Muscle layer of duodenum (tissue), 2 donors: ENCODE results near the gene PLAAT3.
A peak's percentile ranks its signal among the peaks of the same experiment; 100 is the strongest.
"Not testable (repeated sequence)": the region's sequence is repeated elsewhere in the genome, so short reads cannot be mapped to it uniquely, and the experiment has no call there.

ENCODE experiments used
- H3K27ac ChIP-seq: one replicate; pipeline ENCODE4 v1.7.0; 2013; ENCODE audit warnings: mild to moderate bottlenecking, low read length
- H3K27me3 ChIP-seq: one replicate; pipeline ENCODE4 v1.7.0; 2013; ENCODE audit warnings: low read depth, mild to moderate bottlenecking, control low read depth, low read length
- H3K36me3 ChIP-seq, 2 donors: one replicate each; pipeline ENCODE4 v1.7.0; 2013; ENCODE audit warnings: low read length in 2 of 2, control low read depth in 1 of 2, mild to moderate bottlenecking in 1 of 2; ENCODE audit not compliant: insufficient read depth in 2 of 2, control insufficient read depth in 1 of 2
- H3K4me1 ChIP-seq, 2 donors: one replicate each; pipeline ENCODE4 v1.7.0; 2013; ENCODE audit warnings: low read length in 2 of 2, mild to moderate bottlenecking in 2 of 2, control low read depth in 1 of 2, moderate library complexity in 1 of 2; ENCODE audit not compliant: insufficient read depth in 2 of 2, control insufficient read depth in 1 of 2
- H3K4me3 ChIP-seq, 2 donors: one replicate each; pipeline ENCODE4 v1.7.0; 2013; ENCODE audit warnings: low read length in 2 of 2, low read depth in 1 of 2, mild to moderate bottlenecking in 1 of 2
- H3K9me3 ChIP-seq, 2 donors: one replicate each; pipeline ENCODE4 v1.7.0; 2013; ENCODE audit warnings: low read length in 2 of 2, control low read depth in 1 of 2, mild to moderate bottlenecking in 1 of 2; ENCODE audit not compliant: control insufficient read depth in 1 of 2
- donor health status: healthy.

Gene PLAAT3

DNA sequence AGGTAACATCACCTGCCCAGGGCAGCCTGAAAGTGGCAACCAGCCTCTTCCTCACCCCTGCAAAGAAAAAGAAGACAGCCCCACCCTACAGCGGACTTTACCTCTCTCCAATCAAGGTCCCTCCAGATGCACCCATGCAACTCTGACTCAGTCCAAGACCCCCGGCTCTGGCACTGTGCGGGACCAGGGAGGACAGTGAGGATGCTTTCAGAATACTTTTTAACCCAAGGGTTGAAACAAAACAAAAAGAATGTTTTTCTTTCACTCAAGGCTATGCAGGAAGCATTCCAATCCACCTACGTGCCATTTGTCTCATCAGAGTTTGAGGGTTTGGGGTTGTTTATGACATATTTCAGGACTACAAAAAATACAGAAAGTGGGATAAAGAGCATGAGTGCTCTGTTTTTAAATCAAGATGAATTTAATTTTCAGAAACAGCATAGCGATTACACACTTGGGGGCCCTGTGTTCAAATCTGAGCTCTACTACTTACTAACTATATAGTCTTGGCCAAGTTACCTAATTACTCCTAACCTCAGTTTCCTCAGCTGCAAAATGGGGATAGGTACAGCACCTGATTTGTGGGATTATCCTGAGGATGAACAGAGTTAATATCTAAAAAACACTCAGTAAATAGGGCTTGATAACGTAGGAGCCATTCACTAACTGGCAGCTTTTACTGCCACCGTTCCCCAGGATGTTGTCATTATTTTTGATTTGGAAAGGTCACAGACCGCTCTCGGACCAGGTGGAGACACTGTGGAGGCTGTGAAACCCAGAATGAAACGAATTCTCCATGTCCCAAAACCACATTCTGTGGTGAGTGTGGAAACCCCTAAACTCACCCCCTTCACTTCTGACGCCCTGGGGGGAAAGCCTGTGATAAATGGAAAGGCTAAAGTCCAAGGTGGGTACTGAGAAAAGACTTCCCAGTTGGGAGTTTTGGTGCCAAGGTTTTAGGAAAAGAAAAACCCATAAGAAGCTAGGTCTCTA, 5.6 kb downstream of the PLAAT3 start:
- Histone ChIP-seq H3K4me3 (no peak overlapping the region), H3K36me3 (peaks cover 0 to 10% of the 10 kb centered on the region in 2 donors), H3K27me3 (no peaks in the 10 kb centered on the region), H3K9me3 (no peaks in the 10 kb centered on the region), H3K4me1 (peaks cover 9 to 25% of the 10 kb centered on the region in 2 donors), H3K27ac (peak overlapping the region; percentile 3)

DNA sequence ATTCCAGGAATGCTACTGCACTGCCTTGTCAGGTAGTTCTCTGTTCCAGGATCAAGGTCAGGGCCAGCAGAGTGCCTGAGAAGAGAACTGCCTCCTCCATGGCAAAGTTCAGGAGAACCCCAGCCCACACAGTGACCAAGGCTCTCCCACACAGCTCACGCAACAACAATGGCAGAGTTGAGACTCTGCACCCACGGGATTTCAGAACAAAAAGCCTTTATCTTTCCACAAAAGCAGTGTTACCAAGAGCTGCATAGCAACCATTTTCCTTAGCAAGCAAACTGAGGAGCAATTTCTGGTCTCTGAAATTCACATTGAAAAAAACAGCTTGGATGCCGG, 11.1 kb downstream of the PLAAT3 start:
- H3K36me3 ChIP-seq: peaks cover 0 to 6% of the 10 kb centered on the region in 2 donors
- no peaks in the 10 kb centered on the region for H3K9me3 ChIP-seq
- no peak overlapping the region for H3K27ac ChIP-seq
- no peak overlapping the region for H3K4me3 ChIP-seq
- H3K27me3 ChIP-seq: no peaks in the 10 kb centered on the region
- peaks cover 0 to 9% of the 10 kb centered on the region in 2 donors for H3K4me1 ChIP-seq

DNA sequence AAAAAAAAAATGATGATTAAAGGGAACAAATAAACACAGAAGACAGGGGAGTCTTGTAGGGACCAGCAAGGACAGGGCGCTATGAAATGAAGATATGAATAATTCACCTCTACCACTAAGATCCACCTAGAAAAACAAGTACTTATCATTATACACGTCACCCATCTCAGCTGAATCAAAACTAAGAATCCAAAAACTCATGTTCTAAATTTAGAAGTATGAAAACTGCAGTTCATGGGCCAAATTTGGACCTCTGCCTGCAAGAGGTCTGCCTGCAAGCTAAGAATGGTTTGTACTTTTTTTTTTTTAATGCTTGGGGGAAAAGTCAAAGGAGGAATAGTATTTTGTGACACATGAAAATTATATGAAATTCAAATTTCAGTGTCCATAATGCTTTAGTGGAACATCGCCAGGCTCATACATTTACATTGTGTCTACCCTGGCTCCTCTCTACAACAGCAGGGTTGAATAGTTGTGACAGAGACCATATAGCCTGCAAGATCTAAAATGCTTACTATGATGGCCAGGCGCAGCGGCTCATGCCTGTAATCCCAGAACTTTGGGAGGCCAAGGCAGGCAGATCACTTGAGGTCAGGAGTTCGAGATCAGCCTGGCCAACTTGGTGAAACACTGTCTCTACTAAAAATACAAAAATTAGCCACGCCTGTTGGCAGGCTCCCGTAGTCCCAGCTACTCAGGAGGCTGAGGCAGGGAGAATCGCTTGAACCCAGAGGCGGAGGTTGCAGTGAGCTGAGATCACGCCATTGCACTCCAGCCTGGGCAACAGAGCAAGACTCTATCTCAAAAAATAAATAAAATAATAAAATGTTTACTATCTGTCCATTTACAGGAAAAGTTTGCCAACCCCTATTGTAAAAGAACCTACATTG, 11.7 kb downstream of the PLAAT3 start:
- not testable (repeated sequence) for H3K9me3 ChIP-seq, H3K4me3 ChIP-seq, H3K4me1 ChIP-seq, H3K27ac ChIP-seq, H3K27me3 ChIP-seq
- H3K36me3 ChIP-seq: peaks cover 0 to 12% of the 10 kb centered on the region in 2 donors

DNA sequence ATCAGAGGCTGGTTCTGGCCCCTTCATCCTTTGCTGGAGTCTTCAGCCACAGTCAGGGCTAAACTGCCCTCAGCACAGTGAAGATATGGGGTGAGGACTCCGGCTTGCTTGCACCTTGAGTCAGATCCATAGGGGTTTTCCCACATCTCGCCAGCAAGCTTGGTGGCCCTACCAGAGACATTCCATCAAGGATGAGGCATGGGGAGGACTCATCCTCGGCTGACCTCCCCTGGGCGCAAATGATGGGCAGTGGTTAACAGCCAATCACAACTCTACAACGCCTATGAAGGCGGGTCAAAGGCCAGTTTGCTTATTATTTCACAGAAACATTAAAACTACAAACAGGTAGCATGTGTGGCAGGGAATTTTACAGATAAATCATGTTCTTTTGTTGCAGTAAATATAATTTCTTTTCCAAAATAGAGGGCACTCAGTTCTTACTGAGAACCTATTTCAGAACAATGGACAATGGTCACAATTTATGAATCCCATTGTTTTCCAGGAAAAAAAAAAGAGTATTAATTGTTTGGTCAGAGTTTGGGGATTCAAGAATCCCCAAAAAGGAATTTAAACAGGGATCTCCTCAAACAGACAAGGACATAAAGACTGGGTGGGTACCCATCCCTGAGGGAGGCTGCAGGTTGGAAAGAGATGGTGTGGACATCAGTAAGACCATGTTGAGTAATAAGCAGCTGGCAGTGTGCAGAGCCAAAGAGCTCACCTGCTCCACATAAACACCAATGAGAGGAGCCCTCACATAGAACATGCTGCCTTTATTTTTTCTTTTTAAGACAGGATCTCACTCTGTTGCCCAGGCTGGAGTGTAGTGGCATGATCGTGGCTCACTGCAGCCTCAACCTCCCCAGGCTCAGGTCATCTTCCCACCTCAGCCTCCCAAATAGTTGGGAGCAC, 14.8 kb downstream of the PLAAT3 start:
- Histone ChIP-seq H3K27me3 (no peaks in the 10 kb centered on the region), H3K4me3 (no peak overlapping the region), H3K27ac (no peak overlapping the region)

DNA sequence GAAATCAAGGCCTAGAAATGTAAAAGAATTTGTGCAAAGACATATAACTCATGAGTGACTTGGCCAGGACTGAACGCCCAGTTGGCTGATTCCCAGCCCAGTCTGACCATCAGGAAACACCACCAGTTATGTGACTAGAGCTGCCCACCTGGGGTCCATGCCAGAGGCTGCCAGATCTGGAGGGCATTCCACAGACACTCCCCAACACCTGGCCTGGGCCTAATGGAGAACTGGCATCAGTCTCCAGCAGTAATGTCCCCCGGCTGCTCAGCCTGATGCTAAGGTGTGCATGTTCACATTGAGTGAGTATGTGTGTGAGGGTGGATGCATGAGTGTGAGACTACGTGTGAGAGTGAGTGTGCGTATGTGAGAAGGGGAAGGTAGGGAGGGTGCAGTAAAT, 15.7 kb downstream of the PLAAT3 start:
- no peaks in the 10 kb centered on the region for H3K9me3 ChIP-seq
- H3K36me3 ChIP-seq: peaks cover 0 to 18% of the 10 kb centered on the region in 2 donors
- H3K4me1 ChIP-seq: peaks cover 0 to 6% of the 10 kb centered on the region in 2 donors
- no peak overlapping the region for H3K27ac ChIP-seq
- no peak overlapping the region for H3K4me3 ChIP-seq
- H3K27me3 ChIP-seq: no peaks in the 10 kb centered on the region

More for the DNA sequence above, 14.8 kb downstream of the PLAAT3 start:
- Histone ChIP-seq H3K9me3 (no peaks in the 10 kb centered on the region), H3K36me3 (peaks cover 0 to 18% of the 10 kb centered on the region in 2 donors), H3K4me1 (peaks cover 0 to 9% of the 10 kb centered on the region in 2 donors)

DNA sequence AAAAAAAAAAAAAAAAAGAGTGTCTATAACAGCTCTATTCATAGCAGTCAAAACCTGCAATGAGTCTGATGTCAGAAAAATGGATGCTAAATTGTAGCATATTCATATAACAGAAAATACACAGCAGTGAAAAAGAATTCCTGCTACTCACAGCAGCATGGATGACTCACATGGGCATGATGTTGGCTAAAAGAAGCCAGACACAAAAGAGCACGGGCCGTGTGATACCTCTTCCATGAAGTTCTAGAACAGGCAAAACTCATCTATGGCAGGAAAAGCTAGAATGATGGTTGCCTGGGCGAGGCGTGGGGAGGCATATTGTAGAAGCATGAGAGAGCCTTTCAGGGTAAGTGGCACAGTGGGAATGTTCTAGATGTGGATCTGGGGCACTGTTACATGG, 18.9 kb downstream of the PLAAT3 start:
- H3K27ac ChIP-seq: no peak overlapping the region
- peaks cover 0 to 40% of the 10 kb centered on the region in 2 donors for H3K36me3 ChIP-seq
- no peaks in the 10 kb centered on the region for H3K27me3 ChIP-seq
- no peaks in the 10 kb centered on the region for H3K9me3 ChIP-seq
- no peak overlapping the region for H3K4me3 ChIP-seq
- no peaks in the 10 kb centered on the region for H3K4me1 ChIP-seq

DNA sequence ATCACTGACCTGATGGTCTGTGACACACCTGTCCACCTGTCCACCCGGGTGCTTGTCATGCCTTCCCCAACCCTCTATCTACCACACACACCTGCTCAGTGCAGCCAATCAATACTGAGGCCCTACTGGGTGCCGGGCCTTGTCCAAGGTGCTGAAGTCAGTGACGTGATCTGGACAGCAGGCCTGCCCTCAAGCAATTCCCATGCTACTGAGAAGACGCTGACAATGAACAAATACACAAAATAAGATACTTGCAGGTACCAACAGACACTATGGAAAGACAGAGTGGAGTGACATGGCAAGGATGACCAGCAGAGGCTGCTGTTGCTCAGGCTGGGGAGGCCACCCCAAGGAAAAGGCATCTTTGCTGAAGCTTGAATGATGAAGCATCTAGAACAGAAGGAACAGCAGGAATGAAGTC, 21.2 kb downstream of the PLAAT3 start:
- no peaks in the 10 kb centered on the region for H3K27me3 ChIP-seq
- H3K9me3 ChIP-seq: no peaks in the 10 kb centered on the region
- no peak overlapping the region for H3K27ac ChIP-seq
- H3K4me3 ChIP-seq: no peak overlapping the region
- H3K4me1 ChIP-seq: no peaks in the 10 kb centered on the region
- peaks cover 3 to 37% of the 10 kb centered on the region in 2 donors for H3K36me3 ChIP-seq

DNA sequence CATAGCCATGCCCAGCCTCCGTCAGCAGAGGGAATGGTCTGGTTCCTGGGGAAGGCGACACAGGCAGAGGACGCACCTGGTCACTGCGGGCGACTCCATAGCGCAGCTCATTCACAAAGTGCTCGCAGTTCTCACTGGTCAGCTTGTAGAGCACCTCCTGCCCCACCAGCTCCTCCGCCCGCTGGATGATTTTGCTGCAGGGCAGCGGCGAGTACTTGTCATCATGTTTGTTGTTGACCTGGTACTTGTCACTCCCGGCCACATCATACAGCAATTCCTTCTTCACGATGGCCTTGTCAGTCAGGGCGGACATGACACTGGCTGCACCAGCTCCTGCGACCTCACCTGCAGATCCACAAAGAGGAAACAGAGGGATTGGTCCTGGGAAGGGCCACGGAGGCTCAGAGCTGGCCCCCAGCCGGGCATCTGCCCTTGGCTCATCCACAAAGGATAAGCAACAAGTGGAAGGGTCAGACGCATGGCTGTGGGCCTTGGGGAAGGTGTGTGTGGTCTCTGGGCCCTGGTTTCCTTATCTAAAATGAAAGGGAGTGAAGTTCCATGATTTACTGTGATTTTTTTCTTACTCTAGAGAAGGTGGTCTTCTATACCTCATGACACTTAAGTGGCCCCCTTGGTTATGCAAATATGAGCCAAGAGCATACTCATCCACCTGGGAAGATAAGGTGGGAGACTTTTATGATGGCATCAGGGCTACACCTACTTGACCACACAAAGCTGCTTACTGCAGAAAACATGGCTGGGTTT, 24.0 kb downstream of the PLAAT3 start:
- Histone ChIP-seq H3K27ac (no peak overlapping the region), H3K27me3 (no peaks in the 10 kb centered on the region), H3K9me3 (no peaks in the 10 kb centered on the region), H3K4me1 (no peaks in the 10 kb centered on the region), H3K36me3 (peaks cover 3 to 29% of the 10 kb centered on the region in 2 donors), H3K4me3 (no peak overlapping the region)

DNA sequence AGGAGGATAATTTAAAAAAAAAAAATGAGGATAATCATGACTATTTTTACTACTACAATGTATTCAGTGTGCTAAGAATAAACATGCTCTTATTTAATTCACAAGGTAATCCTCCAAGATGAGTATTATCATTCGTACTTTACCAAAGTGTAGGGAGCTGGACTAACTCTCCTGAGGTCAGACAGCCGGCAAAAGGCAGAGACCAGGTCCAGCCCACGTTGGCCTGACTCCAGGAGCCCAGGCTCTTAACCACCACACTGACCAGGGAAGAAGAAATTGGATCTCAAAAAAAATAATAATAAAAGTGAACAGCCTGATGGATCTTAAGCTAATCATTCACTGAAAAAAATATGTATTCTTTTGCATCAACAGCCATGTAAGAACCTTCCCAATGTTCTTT, 25.2 kb downstream of the PLAAT3 start:
- no peaks in the 10 kb centered on the region for H3K27me3 ChIP-seq
- no peak overlapping the region for H3K27ac ChIP-seq
- no peaks in the 10 kb centered on the region for H3K4me1 ChIP-seq
- peaks cover 3 to 29% of the 10 kb centered on the region in 2 donors for H3K36me3 ChIP-seq
- H3K9me3 ChIP-seq: no peaks in the 10 kb centered on the region
- H3K4me3 ChIP-seq: no peak overlapping the region

DNA sequence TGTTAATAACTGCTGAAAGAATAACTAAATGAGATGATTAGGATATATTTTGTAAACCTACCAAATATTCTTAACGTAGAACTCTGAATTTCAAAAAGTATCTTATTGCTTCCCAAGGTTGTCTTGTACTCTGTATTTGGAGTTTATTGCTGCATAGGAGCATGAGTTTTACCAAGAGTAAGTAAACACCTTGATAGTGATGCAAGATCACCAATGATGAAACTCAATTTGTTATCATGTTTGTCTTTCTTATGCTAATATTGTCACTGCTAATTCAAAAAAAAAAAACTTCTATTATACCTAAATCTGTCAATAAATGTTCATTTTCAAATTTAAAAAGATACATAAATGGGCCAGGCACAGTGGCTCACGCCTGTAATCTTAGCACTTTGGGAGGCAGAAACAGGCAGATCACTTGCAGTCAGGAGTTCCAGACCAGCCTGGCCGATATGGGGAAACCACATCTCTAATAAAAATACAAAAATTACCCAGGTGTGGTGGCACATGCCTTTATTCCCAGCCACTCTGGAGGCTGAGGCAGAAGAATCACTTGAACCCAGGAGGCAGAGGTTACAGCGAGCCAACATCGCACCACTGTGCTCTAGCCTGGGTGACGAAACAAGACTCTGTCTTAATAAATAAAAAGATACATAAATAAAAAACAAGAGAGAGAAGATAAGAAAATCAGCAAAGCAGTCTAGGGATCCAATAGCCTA, 27.6 kb downstream of the PLAAT3 start:
- H3K4me1 ChIP-seq: no peaks in the 10 kb centered on the region
- H3K27ac ChIP-seq: no peak overlapping the region
- no peak overlapping the region for H3K4me3 ChIP-seq
- peaks cover 9 to 38% of the 10 kb centered on the region in 2 donors for H3K36me3 ChIP-seq
- H3K27me3 ChIP-seq: no peaks in the 10 kb centered on the region
- peaks cover 0 to 4% of the 10 kb centered on the region in 2 donors for H3K9me3 ChIP-seq
